ENCODE data around the gene SAE1.
A peak's percentile ranks its signal among the peaks of the same experiment; 100 is the strongest.

Gene SAE1

GRCh38 chr19:47130120-47130588 is 481 bp upstream of the SAE1 start:
- DNase-seq (ENCODE audit: low spot score): no peak

- DNase-seq (ENCODE audit: low spot score): no peak
These were observed 1.7 kb downstream of the SAE1 start for GRCh38 chr19:47132194-47132852.

DNA sequence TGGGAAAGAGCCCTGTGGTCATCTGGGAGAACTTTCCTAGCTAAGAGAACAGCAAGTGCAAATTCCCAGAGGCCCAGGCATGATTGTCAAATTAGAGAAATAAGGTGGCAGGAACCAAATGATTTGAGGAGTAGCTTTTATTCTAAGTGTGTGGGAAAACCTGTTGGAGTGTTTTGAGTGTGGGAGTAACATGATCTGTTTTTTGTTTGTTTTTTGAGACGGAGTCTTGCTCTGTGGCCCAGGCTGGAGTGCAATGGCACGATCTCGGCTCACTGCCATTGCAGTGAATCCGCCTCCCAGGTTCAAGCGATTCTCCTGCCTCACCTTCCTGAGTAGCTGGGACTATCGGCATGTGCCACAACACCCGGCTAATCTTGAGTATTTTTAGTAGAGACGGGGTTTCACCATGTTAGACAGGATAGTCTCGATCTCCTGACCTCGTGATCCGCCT is 2.4 kb downstream of the SAE1 start:
- DNase-seq (ENCODE audit: low spot score): no peak

DNA sequence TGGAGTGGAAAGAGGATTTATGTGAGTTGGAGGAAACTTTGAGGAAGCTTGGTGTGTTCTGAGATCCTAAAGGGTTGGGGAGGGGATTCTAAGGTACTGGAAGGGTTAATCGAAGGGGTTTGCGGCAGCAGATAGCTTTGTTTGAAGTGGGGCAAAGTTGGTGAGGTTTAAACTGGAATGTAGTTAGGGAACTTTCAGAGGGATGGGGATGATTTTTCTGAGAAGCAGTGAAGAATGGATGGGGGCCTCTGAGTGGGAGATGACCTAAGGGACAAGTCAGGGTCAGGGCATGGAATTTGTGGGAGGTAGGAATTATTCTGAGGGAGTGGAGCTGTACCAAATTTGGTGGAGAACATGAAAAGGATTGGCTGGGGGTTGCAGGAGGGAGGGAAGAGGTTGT is 3.9 kb downstream of the SAE1 start:
- DNase-seq (ENCODE audit: low spot score): no peak

GRCh38 chr19:47135156-47135555 is 4.5 kb downstream of the SAE1 start:
- DNase-seq (ENCODE audit: low spot score): no peak

DNA sequence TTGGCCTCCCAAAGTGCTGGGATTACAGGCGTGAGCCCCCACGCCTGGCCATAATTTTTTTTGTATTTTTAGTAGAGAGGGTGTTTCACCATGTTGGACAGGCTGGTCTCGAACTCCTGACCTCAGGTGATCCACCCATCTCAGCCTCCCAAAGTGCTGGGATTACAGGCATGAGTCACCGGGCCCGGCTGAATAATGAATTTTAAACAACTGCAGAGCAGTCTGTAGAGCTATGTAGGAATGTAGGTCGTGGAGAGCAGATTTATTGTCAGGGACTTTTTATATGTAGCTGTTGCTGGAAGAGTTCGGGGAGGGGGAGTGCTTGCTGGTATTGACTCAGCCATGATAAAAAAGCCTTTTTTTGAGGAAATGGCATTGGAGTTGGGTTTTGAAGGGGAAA is 10.6 kb downstream of the SAE1 start:
- DNase-seq (ENCODE audit: low spot score): peak; percentile 33

DNA sequence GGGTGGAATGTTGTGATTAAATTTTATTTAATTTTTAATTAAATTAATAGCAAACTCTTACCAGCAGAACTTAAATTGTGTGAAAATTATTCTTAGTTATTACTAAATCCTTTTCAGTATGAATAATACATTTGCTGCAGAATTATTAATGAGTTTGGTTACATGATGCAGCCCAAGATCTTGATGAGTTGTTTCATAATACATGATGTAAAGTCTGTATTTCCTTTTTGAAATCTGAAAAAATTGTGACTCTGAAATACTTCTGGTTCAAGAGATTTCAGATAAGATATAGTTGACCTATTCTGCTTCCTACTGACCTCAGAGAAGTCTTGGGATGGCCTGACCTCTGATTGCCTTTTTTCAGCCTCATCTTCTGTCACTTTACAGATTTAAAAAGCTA is 11.1 kb downstream of the SAE1 start:
- no peak for DNase-seq (ENCODE audit: low spot score)

- DNase-seq (ENCODE audit: low spot score): no peak
These were observed 12.1 kb downstream of the SAE1 start for GRCh38 chr19:47142779-47143178.

GRCh38 chr19:47143322-47144073 is 12.9 kb downstream of the SAE1 start:
- DNase-seq (ENCODE audit: low spot score): no peak

DNA sequence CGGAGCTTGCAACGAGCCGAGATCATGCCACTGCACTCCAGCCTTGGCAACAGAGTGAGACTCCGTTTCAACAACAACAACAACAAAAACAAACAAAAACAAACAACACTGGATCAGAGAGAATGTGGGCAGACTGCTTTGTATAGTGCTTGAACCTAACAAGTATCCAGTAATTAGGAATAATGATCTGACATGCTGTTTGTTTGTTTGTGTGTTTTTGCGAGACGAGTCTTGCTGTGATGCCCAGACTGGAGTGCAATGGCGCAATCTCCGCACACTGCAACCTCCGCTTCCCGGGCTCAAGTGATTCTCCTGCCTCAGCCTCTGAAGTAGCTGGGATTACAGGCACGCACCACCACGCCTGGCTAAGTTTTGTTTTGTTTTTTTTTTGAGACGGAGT is 14.0 kb downstream of the SAE1 start:
- DNase-seq (ENCODE audit: low spot score): no peak

DNA sequence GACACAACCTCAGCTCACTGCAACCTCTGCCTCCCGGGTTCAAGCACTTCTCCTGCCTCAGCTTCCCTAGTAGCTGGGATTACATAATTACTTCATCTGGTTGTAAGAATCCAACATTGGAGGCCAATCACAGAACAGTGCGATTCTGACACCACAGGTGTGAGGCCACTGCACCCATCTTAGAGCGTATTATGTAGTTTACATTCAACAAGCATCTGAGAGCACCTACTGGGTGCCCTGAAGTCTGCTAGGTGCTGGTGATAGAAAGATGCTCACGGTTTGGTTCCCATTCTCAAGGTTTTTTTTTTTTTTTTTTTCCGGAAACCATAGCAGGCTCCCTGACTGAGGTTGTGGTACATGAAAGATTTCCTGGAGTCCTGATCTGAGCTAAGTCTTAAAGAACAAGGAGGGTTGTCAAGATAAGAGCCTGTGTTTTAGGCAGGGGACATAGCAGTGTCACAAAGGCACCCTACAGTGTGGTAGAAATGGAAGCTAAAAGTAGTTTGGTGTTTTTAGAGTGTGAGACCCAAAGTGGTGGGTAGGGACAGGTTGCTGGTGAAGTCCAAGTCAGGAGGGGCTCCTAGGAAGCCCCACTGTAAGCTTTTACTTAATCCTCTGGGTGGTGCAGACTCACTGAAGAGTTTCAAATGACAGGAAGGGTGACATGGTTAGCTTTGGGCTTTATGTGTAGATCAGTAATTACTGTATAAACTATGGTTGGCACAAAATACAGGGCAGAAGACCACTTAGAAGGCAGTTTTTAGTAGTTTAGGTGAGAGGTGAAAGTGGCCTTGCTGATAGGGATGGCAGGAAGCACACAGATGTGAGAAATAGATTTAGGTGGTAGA is 15.2 kb downstream of the SAE1 start:
- no peak for DNase-seq (ENCODE audit: low spot score)

DNA sequence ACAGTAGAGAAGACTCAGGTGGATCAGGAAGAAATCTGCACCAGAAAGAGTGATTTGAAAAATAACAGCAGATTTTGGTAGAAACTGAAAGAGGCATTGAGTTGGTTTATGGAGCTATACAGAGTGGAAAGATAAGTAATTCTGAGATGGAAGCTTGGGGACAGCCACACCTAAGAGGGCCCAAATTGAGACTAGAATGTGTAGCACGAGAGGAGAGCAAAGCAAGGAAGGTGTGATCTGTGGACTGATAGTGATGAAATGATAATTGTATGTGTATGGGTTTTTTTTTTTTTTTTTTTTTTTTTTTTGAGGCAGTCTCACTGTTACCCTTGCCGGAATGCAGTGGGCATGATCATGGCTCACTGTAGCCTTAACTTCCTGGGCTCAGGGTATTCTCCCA is 16.3 kb downstream of the SAE1 start:
- DNase-seq (ENCODE audit: low spot score): no peak

GRCh38 chr19:47151627-47152026 is 21.0 kb downstream of the SAE1 start:
- no peak for DNase-seq (ENCODE audit: low spot score)

DNA sequence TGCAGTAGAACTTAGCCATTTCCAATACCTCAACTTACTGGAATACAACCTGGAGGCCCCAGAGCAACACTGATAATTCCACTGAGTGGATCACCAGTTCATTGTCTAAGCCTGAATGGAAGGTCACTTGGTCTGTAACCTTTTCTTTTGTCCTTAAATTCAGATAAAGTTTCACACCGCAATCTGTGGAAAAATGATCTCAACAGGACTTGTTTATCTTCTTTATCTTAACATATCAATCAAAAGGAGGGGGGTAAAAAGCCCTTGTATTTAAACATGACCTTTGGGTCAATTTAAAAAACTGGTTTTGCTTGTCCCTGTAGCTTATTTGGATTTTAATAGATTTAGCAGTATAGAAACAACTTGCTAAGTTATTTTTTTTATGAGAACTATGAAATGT is 21.6 kb downstream of the SAE1 start:
- DNase-seq (ENCODE audit: low spot score): no peak

GRCh38 chr19:47152632-47153031 is 22.0 kb downstream of the SAE1 start:
- DNase-seq (ENCODE audit: low spot score): no peak

GRCh38 chr19:47153266-47153665 is 22.6 kb downstream of the SAE1 start:
- DNase-seq (ENCODE audit: low spot score): no peak

GRCh38 chr19:47155148-47155547 is 24.5 kb downstream of the SAE1 start:
- no peak for DNase-seq (ENCODE audit: low spot score)

DNA sequence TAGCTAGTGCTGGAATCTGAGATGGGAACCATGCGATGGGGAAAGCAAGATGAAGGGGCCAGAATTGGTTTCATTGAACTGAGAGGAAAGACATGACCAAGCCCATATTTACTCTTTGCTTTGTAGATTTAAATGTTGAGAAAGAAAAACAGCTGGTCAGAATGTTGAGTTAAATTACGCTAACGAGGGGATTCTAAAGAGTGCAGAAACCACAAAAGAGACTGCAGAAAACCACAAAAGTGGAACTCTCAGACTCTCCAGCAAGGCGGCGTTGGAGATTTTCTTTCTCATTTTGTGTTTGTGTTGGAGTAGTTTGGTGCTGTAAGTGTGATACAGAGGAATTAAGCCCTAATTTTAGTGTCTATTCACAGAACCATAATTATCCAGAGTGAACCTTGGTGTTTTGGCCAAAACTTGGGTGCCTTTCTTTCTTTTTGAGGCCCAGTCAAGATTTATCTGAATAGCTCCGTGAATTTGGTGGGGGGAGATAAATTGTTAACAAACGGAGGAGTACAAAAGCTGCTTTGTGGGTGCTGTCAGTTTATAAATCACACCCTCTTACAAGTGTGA is 26.3 kb downstream of the SAE1 start:
- no peak for DNase-seq (ENCODE audit: low spot score)

DNA sequence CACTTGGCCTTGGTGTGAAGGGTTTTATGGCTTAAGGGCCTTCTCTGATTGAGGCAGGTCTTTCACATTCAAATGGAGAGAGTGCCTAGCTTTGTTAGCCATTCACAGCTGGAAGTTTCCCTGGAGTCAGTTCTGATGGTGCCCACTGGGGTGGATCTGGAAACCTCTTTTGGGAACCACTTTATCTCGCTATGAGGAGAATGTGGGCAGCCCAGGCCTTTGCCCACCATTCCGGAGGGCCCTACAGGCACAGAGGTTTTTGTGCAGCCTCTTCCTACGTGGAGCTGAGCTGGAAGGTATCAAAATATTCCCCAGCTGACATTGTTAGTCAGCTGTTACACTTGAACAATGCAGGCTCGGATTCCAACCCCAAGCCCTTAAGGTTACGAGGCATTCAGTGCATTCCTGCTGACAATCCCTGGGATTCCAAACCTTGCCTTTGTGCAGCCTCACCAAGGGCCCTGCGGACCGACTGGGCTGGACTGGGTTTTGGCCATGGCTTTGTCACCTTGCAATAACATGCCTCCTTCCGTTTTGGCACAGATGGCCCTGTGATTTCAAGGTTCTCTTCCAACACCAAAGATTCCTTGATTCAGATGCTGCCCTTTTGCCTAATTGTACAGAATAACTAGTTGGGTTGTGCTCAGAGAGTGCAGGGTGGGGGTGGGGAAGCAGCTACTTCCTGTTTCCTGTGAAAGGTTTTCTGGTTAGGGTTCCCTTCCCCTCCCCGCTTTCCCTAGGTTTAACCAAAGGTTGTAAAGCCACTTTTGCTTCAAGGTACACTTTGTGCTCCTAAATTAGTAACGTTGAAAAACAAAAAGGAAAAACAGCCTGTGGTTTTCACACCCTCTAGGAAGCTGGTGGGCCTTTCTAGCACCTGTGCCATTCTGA is 27.0 kb downstream of the SAE1 start:
- DNase-seq (ENCODE audit: low spot score): no peak

DNA sequence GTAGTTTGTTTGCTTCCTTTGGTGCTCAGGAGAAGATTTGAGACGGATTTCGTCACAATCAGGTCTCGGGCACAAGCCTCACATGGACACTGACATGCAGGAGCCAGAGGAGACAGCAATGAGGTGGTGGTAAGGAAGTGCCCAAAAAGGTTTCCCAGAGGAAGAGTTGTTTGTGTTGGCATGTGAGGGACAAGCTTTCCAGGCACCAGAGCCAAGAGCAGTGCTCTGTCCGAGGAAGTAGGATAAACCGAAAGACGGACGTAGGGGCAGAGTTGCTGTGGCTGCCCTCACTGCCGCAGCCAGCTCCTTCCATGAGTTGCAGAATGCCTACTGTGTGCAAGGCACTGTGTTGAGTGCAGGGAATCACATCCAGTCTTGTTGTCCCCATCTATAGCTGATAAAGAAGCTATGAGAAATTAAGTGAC is 27.7 kb downstream of the SAE1 start:
- no peak for DNase-seq (ENCODE audit: low spot score)

DNA sequence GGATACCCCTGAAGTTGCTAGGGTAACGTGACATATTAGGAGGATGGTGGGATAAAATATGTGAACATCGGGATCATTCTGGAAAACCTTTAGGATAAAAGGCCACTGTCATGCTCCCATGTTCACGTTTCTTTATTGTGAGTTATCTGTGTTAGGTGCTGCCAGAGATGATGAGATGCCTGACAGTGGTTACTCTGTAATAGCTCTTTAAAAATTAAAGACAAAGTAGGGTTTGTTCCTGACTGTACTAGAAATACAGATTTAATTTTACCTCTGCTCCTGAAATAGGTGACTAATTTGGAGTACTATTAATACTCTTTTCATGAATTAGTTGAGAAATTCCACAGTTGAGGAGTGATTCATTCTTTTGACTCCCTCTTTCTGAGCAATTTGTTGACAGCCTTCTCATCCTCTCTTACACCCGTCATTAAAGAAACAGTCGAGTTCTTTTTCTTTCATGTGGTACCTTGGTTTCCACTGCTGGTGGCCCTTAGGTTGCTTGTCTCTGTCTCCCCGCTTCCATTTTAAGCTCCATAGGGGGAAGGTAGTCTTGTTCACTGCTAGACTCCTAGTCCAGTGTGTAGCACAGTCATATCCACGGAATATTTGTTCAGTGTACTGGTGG is 28.4 kb downstream of the SAE1 start:
- peak; percentile 54 for DNase-seq (ENCODE audit: low spot score)
